Measurements from ENCODE around the gene TOX3.

The TOX3 gene

DNA sequence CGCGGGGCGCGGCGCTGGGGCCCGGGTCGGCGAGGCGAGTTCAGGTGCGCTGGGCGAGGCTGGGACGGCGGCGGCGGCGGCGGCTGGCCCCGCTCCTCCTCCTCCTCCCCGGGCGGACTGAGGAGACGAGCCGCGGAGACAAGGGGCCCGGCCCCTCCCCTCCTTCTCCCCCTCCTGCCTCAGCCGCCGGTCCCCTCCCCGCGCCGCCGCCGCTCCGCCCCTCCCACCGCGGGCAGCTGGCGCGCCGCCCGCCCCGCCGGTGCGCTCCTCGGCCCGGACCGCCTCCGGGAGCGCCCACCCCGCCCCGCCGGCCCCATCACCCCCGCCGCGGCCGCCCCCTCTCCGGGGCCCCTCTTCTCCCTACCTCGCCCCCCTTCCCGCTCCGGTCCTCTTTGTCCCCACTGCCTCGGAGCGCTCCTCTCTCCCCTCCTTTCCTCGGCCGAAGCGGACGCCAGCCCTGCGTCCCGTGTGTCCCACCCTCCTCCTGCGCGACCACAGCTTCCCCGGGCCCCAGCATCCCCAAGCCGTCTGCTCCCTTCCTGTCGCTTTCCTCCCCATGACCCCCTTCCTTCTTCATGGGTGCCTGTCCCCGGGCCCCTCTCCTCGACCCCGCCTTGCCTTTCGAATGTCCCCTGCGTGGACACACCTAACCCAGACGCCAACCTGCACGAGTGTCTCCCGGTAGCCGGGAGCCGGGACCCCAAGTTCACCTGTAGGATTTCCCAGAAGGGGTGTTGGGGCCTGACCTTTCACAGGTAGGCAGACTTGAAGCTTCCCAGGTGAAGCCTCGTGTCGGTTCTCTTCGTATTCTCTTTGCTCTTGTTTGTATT lies at the start of gene TOX3:
TOX3 (minus strand) TSS at position 140 of the 830 bp plus-strand sequence. CDS start 420 bp downstream, outside the sequence.
- DNase-seq = no peak

DNA sequence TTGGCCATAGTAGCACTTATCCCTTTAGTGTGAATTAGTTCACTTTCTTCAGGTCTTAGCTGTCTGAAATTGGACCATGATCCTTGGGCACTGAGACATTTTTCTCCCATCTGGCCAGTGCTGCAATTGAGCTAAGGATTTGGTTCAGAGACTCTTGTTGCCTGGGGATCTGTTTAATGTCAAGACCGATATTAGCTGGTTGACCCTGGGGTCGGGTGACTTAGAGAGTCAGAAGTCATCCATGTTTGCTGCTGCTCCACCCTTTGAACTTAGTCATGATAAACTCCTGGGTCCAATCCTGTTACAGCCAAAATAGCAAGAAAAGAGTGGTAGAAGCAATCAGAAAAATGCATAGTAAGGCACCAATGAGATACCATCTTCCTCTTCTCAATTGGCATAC lies 45.8 kb upstream of the TOX3 start:
- DNase-seq = no peak

DNA sequence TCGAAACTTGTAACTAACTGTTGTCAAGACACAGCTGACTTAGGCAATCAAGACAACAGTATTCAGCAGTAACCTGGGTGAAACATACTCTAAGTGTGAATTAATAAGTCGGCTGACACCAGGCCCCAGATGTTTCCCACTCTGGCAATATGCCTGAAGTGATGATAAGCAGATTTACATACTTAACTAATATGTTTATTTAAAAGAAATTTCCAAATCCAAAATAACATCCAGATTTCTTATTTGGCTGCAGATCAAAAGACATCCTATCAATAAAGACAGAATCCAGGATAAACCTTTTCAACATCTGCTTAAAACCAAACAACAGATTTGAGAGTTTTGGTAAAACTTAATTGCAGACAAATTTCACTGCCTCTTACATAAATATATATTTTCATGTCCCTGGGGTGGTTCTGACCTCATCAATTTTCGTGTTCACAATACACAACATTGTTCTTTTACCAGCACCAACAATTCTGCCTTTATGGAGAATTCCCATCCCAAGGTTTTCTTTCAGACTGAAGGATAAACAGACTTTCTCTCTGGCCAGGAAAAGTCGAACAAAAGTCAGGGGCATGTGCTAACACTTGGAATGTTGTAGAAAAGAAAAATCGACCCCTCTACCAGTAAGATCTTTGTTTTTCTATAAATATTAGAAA lies 45.1 kb upstream of the TOX3 start:
- no peak for DNase-seq

DNA sequence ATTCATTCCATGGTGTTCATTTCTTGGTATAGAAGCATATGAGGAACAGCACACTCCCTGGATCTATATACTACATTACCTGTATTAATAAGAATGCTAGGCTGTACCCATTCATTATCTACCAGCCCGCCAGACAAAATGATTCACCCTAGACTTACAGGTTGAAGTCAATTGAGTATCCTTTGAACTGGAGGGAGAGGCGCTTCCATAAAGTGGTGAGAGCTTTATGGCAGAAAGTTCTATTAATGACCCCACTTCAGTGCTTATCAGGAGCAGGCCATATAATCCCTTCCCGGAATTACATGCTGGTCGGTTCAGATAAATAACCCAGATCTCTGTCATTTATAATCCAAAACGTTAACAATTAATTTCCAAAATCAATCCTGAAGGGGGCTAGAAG lies 44.5 kb upstream of the TOX3 start:
- DNase-seq = no peak

DNA sequence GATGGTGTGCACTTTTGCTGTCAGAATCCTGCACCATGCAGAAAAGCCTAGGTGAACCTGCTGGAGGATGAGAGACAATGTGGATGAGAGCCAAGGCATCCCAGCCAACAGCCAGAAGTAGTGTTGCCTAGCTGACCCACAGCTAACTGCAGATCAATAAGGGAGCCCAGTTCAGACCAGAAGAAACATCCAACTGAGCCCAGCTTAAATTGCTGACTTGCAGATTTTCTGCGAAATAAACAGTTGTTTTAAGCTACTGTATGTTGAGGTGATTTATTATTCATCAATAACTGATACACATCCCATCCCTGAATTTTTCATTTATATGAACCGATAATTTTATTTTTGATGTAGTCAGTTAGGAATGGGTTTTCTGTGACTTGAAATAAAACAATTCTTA lies 39.2 kb upstream of the TOX3 start:
- no peak for DNase-seq

DNA sequence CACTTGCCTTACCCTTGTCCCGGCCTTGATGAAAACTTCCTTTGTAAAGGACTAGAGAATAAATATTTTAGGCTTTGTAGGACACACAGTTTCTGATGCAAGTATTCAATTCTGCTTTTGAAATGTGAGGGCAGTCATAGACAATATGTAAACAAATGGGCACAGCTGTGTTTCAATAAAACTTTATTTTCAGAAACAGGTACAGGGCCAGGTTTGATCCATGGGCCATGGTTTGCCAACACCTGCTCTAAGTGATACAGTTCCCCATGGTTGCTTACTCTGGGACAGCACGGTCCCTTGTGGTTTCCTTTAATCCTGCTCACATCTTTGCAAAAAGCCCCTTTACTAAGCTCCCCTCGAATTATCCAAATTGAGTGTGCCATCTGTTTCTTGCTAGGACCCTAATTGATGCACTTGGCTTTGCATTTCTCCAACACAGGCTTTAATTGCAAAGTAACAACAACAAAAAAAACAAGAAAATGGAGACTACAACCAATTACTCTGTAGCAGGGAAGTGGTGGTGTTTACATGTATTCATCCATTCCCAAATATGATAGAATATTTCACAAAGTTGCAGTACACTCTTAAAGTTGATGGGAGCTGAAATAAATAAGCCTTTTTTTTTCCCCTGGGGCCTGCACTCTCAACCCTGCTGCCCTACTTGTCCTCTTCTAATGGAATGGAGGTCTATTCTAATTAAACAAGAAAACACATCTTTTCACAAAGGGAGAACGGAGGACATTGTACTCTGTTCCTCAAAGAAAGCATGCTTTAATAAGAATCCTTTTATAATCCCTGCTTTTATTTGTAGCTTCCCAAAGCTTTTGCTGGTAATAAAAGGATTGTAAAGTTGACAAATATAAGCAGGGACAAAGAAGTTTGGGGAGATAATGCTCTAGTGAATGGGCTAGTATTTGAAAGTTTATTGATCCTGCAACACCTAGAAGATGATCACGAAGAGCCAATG lies 37.7 kb upstream of the TOX3 start:
- no peak for DNase-seq

DNA sequence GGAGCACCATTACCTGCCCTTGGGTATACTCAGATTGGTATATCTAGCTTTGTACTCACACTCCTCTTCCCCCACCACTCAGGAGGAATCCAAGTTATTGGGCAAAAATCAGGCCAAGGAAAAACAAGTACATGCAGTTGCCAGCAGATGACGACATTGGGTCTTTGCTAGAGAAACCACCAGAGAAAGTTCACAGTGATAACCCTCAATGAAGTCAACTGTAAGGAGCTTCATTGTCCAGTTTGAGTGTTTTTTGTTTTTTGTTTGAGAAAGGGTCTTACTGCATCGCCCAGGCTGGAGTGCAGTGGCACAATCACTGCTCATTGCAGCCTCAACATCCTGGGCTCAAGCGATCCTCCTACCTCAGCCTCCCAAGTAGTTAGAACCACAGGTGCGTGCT lies 34.6 kb upstream of the TOX3 start:
- no peak for DNase-seq

DNA sequence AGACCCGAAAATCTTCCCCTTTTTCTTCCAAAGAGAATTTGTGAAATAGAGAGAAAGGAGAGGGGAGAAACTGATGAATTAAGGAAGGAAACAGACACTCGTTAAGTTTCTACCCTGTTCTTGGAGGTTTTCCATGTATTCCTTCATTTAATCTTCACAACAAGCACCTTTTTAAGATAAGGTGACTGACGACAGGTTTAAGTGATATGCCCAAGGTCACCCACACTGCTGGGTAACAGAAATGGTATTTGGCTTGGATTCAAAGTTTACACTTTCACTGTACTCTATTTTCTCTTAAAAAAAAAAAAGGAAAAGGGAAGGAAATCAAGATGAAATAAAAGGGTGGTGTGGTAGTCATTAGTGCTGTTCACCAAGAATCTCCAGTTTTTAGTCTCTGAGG lies 33.5 kb upstream of the TOX3 start:
- DNase-seq = no peak

DNA sequence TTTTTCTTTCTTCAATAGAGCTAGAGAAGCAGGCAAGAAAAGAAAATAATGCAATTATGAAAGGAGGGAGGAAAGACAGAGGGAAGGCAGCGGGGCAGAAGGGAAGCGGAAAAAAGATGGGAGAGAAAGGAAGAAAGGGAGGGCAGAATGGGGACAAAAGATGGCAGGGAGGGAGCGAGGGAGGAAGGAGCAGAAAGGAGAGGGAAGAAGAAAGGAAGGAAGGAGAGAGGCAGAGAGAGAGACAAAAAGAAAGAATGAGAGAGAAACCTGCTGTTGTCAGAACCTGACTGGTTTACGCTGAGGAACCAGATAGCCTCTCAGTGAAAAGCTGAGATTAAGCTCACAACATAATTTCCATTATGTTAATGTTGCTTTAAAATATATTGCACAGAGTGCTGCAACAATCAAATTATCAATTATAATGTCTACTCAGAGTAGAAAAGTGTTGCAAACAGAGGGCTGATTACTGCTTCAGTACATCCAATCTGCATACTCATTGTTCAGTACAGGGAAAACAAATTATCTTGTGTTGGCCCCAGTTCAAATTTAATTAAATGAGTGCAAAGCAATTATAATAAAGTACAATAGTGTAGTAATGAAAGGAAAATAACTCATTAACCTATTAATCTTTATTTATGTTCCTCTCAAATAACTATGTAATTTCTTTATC lies 32.0 kb upstream of the TOX3 start:
- no peak for DNase-seq

DNA sequence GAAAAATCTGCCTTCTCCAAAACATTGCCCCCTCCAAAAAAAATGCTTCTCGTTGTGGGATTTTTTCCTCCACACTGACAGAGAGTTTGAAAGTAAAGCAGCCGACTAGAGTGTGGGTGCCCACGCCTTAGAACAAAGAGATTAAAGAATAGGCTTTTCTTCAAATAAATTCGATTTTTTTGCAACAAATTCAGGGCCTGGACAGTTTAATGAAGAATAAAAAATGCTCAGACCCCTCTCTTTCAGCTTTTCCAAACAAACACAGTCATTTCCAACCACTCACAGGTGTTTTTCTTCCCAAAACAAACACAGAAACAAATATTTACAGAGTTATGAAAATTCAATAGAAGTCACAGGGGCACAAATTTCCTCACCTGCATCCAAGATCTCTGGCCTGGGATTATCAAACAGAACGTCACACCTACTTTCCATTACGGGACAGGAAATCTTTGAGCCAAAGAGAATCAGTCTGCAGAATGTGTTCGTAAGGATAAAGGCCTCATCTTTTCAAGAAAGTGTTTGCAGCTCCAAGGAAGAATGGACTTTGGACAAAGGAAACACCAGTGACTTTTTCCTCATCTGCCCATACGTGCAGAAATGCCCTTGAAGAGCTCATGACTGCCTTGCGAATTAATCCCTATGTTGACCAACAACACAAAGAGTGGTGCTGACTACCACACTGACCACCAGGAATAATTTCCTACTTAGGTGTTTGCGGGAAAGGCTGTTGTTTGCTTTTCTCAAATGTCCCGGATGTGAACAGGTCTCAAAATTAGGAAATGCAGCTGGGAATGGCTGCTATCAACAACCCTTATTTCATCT lies 31.3 kb upstream of the TOX3 start:
- DNase-seq = no peak

DNA sequence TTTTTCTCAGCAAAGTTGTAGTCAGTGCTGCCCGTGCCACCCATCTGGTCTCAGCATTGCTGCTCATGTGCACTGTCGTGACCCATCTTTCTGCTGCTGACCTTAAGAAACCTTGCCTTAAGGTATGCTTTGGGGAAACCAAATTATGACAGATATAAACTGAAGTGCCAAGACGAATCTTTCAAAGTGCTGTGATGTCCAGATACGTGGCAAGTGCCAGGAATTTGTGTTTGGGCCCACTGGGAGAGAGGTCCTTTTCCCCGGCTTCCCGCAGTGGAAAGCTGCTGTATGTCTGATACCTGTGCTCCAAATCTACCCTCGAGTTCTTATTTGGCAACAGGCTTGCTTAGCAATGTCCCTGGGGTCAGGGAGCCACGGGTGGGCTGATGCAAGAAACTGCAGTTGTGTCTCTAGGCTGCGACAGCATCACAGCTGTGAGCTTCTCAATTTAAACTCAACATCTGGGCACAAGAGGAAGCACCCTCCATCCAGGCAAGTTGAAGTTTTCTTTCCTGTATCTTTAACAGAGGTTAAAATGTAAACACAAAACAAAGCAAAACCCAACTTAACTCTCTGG lies 30.3 kb upstream of the TOX3 start:
- DNase-seq = no peak

DNA sequence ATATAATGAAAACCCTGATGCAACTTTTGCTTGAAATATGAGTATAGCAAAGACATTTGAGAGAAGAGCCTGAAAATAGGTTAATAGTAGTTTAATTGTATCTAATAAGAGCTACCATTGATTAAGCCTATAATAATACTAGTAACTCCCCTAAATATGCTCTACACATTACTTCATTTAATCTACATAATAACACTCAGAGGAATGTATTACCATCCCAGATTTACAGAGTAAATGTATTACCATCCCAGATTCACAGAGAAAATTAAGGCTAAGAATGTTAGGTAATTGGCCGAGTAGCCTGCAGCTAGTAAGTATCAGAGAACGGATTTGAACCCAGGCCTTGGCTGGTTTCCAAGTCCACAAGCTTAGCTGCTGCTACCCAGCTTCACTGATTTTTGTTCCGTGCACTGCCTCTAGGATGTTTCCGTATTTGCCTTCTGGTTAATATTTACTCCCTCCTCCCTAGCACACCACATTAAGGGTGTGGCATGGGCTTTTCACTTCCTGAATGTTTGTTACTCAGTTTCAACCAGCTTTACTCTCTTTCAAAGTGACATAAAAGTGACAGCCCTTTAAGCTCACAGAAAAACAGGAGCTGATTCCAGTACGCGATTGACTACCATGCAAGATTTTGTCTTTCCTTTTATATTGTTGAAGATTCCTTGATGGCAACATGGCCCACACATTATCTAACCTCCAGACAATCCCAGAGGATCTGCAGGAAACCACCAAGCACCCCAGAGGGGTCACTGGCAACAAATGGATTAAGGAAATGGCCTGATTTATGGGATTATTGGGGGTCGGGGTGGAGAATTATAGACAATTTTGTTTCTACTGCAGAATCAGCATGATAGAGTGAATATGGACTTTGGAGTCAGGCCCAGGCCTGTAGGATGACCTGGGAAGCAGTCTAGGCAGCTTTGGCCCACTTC lies 26.7 kb upstream of the TOX3 start:
- DNase-seq = no peak

DNA sequence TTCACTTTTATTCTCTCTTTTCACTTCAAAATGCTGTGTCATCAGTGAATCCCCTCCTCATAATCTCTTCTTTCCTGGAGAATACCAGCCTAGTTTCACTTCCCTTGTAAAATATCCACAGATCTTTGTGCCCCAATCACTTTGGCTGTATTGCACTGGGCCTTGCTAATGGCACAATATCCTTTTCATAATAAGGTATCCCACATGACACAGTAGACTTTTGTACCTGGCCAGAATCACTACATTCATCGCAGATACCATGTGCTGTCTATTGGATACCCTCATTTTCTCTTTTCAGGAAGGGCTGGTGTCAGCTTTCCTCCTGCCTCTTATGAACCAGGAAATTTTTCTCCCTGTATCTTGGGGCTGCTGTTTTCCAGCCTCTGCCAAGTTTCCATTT lies 25.7 kb upstream of the TOX3 start:
- no peak for DNase-seq

DNA sequence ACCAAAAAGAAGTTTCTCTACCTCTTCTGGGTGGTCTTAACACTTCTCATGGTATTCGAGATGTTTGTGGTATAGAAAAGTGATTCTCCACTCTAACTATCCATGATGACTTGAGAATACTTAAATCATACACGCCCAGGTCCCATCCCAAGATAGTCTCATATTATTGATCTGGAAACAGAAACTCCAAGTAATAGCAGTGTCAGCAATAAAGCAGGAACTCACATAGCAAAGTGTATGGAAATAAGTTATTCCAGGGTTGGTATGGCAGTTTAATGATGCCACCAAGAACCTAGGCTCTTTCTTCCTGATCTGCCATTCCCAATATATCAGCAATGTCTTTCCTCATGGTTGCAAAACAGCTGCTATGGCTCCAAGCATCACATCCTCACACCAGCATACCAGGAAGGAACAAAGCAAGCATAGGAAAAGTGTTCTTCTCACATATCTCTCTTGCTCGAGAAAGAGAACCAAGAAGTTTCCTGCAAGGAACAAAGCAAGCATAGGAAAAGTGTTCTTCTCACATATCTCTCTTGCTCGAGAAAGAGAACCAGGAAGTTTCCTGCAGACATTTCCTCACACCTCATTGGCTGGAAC lies 23.6 kb upstream of the TOX3 start:
- DNase-seq = no peak

DNA sequence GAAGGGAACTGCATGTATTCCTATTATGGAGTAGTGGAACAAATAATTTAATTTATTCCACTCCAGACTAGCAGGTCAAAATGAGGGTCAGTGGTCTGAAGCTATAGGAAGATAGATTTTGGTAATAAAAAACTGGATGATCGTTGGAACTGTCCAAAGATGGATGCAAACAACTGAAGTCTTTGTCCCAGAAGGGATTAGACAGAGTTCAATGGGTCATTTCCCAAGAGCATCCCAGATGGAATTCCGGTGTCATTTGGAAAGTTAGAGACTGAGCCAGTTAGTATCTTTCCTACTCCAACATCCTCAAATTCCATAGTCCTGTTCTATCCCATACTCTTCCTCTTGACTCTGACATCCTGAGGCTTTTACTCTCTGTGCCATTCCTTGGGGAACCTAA lies 22.8 kb upstream of the TOX3 start:
- DNase-seq = no peak

DNA sequence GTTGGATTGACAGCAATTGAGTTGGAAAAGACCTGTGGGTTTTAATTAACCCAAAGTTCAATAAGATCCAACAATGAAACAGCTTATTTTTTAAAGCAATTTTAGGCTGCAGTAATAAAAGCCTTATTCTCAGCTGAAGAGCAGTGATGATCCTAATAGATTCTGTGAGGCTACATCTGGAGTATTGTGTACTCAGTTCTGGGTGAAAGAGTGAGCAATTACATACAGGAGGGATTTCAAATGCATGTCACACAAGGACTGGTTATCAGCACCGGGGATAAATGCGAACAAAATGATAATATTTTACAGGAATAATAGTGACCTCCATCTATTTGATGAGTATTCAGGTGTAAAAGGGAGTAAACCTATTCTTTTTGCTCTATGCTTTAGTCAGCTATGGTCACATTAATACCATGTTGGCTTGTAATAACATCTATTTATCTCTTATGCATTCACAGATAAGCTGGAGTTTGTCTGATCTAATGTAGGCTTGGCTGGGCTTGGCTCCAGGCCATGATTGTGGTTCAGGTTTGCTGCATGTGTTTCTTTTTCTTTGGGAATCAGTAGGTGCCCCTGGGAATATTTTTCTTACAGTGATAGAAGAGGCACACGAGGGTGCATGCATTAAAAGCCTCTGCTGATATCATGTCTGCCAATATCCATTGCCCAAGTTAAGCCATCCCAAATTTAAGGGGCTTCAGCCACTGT lies 22.2 kb upstream of the TOX3 start:
- DNase-seq = no peak

DNA sequence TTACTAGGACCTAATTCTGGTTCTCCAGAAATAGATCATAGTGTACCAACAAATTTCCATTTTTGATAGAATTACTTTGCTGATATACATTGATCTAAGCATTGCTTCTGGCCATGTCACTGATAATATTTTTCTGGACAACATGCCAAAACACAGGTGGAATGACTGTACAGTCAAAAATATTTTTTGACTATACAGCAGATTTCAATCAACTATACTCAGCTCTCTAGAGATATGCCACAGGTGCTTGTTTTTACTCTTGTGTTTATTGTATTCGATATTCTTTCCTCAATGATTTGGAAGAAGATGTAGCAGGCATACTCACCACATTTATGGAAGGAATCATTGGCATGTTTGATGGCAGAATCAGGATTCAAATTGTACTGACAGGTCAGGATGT lies 21.6 kb upstream of the TOX3 start:
- no peak for DNase-seq

DNA sequence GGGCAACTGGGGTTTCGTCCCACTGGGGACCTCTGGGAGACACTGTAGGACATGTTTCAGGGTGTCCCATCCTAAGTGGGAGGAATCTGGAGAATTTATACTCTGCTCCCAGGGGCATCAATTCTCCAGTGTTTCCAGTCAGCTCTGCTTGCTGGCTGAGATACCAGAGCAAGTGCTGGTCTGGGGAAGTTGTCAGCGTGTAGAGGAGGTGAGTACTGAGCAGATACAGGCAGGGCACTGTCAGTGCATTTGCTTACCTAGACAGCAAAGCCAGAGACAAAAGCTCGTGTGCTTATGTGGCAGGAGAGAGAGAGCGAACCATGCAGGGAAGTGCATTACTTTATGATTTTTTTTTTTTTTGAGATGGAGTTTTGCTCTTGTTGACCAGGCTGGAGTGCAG lies 20.2 kb upstream of the TOX3 start:
- DNase-seq = no peak

Measured in stimulated activated naive CD4-positive, alpha-beta T cell (primary cell).